Measurements from ENCODE around the gene LBR. TPM values are rescaled to one million over a fixed set of nuclear protein-coding genes. Genes with fewer than 3 reads are reported as not detected.

The LBR gene
- total RNA-seq, 1 experiment from 2014 or later, result 86.0 TPM

DNA sequence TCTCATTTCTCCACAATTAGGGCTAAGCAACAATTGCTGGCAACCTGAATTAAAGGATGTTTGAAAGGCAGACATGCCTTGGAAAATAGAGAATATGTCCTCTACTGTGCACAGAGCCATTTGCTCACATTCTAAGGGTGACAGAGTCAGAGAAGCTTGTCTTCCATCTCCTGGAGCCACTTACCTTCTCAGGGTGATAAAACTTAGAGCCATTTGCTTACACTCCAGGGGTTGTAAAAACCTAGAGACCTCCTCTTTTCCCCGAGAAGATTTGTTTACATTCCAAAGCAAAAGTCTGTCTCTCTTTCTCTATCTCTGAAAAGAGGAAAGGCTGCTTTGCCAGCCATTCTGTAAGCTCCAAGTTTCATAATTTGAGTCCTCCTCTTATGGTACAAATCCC is 61.3 kb downstream of the LBR start (continued):
- TF ChIP-seq PRDM15 (CRISPR knock-in tag; IDR thresholded peaks at IDR 0.05) (no peak), GABPB1 (CRISPR knock-in tag; IDR thresholded peaks at IDR 0.05) (no peak), FOXK1 (CRISPR knock-in tag; IDR thresholded peaks at IDR 0.05) (no peak), SMAD3 (CRISPR knock-in tag; IDR thresholded peaks at IDR 0.05; ENCODE audit: borderline replicate concordance) (no peak), RORB (CRISPR knock-in tag; IDR thresholded peaks at IDR 0.05) (no peak), ZNF423 (CRISPR knock-in tag; IDR thresholded peaks at IDR 0.05) (no peak), SMAD4 (CRISPR knock-in tag; IDR thresholded peaks at IDR 0.05) (no peak)
- TF ChIP-seq, protein P1, sequence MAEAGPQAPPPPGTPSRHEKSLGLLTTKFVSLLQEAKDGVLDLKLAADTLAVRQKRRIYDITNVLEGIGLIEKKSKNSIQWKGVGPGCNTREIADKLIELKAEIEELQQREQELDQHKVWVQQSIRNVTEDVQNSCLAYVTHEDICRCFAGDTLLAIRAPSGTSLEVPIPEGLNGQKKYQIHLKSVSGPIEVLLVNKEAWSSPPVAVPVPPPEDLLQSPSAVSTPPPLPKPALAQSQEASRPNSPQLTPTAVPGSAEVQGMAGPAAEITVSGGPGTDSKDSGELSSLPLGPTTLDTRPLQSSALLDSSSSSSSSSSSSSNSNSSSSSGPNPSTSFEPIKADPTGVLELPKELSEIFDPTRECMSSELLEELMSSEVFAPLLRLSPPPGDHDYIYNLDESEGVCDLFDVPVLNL (CRISPR knock-in tag; IDR thresholded peaks at IDR 0.05; ENCODE audit: borderline replicate concordance, low read depth), result no peak
- TF ChIP-seq, protein P2, sequence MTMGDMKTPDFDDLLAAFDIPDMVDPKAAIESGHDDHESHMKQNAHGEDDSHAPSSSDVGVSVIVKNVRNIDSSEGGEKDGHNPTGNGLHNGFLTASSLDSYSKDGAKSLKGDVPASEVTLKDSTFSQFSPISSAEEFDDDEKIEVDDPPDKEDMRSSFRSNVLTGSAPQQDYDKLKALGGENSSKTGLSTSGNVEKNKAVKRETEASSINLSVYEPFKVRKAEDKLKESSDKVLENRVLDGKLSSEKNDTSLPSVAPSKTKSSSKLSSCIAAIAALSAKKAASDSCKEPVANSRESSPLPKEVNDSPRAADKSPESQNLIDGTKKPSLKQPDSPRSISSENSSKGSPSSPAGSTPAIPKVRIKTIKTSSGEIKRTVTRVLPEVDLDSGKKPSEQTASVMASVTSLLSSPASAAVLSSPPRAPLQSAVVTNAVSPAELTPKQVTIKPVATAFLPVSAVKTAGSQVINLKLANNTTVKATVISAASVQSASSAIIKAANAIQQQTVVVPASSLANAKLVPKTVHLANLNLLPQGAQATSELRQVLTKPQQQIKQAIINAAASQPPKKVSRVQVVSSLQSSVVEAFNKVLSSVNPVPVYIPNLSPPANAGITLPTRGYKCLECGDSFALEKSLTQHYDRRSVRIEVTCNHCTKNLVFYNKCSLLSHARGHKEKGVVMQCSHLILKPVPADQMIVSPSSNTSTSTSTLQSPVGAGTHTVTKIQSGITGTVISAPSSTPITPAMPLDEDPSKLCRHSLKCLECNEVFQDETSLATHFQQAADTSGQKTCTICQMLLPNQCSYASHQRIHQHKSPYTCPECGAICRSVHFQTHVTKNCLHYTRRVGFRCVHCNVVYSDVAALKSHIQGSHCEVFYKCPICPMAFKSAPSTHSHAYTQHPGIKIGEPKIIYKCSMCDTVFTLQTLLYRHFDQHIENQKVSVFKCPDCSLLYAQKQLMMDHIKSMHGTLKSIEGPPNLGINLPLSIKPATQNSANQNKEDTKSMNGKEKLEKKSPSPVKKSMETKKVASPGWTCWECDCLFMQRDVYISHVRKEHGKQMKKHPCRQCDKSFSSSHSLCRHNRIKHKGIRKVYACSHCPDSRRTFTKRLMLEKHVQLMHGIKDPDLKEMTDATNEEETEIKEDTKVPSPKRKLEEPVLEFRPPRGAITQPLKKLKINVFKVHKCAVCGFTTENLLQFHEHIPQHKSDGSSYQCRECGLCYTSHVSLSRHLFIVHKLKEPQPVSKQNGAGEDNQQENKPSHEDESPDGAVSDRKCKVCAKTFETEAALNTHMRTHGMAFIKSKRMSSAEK (CRISPR knock-in tag; IDR thresholded peaks at IDR 0.05; ENCODE audit: borderline replicate concordance), result no peak

DNA sequence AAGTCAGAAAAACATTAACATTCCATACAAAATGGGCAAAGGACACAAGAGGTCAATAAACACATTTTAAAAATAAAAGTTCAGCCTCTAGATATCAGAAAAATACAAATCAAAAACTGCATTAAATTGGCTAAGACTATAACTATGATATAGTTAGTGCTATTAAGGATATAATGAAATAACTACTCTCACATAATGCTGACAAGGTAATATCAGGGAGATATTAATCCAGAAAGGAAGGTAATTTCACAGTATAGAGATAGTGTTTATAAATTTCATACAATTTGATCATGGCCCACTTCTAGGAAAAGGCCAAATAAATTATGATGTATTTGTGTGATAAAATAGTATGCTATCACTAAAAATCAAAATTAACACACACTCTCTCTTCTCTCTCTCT is 61.8 kb downstream of the LBR start:
- ChIA-PET POLR2A (no interaction called here), CTCF (no interaction called here)
- Mint-ChIP-seq H3K4me3 (no peak overlapping the region), H3K4me1 (no peaks in the 10 kb centered on the region), H3K36me3 (no peaks in the 10 kb centered on the region), H3K27me3 (ENCODE audit: low read depth) (peaks cover 54% of the 10 kb centered on the region), H3K9me3 (no peaks in the 10 kb centered on the region), H3K27ac (no peak overlapping the region)
- DNase-seq (ENCODE audit: low spot score) (no peak), ATAC-seq (no peak)
- TF ChIP-seq STAT6 (CRISPR knock-in tag; conservative IDR thresholded peaks at IDR 0.05; ENCODE audit: low read depth), result no peak
- no peak for TF ChIP-seq ZNF512 (CRISPR knock-in tag; IDR thresholded peaks at IDR 0.05; ENCODE audit: borderline replicate concordance)
- TF ChIP-seq GRHL2 (CRISPR knock-in tag; IDR thresholded peaks at IDR 0.05; ENCODE audit: insufficient replicate concordance, severe bottlenecking), result no peak
- TF ChIP-seq, protein P3, sequence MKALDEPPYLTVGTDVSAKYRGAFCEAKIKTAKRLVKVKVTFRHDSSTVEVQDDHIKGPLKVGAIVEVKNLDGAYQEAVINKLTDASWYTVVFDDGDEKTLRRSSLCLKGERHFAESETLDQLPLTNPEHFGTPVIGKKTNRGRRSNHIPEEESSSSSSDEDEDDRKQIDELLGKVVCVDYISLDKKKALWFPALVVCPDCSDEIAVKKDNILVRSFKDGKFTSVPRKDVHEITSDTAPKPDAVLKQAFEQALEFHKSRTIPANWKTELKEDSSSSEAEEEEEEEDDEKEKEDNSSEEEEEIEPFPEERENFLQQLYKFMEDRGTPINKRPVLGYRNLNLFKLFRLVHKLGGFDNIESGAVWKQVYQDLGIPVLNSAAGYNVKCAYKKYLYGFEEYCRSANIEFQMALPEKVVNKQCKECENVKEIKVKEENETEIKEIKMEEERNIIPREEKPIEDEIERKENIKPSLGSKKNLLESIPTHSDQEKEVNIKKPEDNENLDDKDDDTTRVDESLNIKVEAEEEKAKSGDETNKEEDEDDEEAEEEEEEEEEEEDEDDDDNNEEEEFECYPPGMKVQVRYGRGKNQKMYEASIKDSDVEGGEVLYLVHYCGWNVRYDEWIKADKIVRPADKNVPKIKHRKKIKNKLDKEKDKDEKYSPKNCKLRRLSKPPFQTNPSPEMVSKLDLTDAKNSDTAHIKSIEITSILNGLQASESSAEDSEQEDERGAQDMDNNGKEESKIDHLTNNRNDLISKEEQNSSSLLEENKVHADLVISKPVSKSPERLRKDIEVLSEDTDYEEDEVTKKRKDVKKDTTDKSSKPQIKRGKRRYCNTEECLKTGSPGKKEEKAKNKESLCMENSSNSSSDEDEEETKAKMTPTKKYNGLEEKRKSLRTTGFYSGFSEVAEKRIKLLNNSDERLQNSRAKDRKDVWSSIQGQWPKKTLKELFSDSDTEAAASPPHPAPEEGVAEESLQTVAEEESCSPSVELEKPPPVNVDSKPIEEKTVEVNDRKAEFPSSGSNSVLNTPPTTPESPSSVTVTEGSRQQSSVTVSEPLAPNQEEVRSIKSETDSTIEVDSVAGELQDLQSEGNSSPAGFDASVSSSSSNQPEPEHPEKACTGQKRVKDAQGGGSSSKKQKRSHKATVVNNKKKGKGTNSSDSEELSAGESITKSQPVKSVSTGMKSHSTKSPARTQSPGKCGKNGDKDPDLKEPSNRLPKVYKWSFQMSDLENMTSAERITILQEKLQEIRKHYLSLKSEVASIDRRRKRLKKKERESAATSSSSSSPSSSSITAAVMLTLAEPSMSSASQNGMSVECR (CRISPR knock-in tag; IDR thresholded peaks at IDR 0.05; ENCODE audit: borderline replicate concordance), result no peak
- TF ChIP-seq, protein P4, sequence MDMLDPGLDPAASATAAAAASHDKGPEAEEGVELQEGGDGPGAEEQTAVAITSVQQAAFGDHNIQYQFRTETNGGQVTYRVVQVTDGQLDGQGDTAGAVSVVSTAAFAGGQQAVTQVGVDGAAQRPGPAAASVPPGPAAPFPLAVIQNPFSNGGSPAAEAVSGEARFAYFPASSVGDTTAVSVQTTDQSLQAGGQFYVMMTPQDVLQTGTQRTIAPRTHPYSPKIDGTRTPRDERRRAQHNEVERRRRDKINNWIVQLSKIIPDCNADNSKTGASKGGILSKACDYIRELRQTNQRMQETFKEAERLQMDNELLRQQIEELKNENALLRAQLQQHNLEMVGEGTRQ (CRISPR knock-in tag; IDR thresholded peaks at IDR 0.05), result no peak
- TF ChIP-seq ZNF416 (CRISPR knock-in tag; IDR thresholded peaks at IDR 0.05), result no peak
- no peak for TF ChIP-seq ZNF317 (CRISPR knock-in tag; IDR thresholded peaks at IDR 0.05; ENCODE audit: borderline replicate concordance, low read depth)

All from WTC11 (cell line).